GM23248 (cell line): Measurements from ENCODE around the gene LDLRAD4. TPM values are rescaled to one million over a fixed set of nuclear protein-coding genes. Genes with fewer than 3 reads are reported as not detected.

ENCODE experiments used
- DNase-seq: peaks from one replicate; pipeline ENCODE4 v3.0.0-alpha.2; 2015
- H2AFZ ChIP-seq: fragments of 200-600 bp; sonication (generic); 2 replicates; pipeline ENCODE4 v1.6.1; 2016; ENCODE audit warnings: antibody characterized with exemption
- H3F3A ChIP-seq: fragments of 200-600 bp; sonication (generic); 2 replicates; pipeline ENCODE4 v1.6.1; 2016; ENCODE audit warnings: mild to moderate bottlenecking, antibody characterized with exemption, mixed run types; ENCODE audit not compliant: insufficient read depth
- H3K27ac ChIP-seq: fragments of 200-600 bp; sonication (generic); 2 replicates; pipeline ENCODE4 v1.5.1; 2016; ENCODE audit warnings: mild to moderate bottlenecking
- H3K27me3 ChIP-seq: fragments of 200-600 bp; sonication (generic); replicated peaks from 2 replicates; pipeline ENCODE4 v1.6.1; 2016; ENCODE audit warnings: mild to moderate bottlenecking; ENCODE audit not compliant: insufficient read depth
- H3K36me3 ChIP-seq: fragments of 200-600 bp; sonication (generic); 2 replicates; pipeline ENCODE4 v1.6.1; 2016; ENCODE audit warnings: low read depth, mild to moderate bottlenecking
- H3K4me1 ChIP-seq: fragments of 200-600 bp; sonication (generic); 2 replicates; pipeline ENCODE4 v1.6.1; 2016; ENCODE audit warnings: mild to moderate bottlenecking; ENCODE audit not compliant: insufficient read depth
- H3K4me2 ChIP-seq: fragments of 200-600 bp; sonication (generic); one replicate; pipeline ENCODE4 v1.6.1; 2016; ENCODE audit warnings: mild to moderate bottlenecking; ENCODE audit not compliant: unreplicated experiment
- H3K4me3 ChIP-seq: fragments of 200-600 bp; sonication (generic); 2 replicates; pipeline ENCODE4 v1.5.1; 2016; ENCODE audit warnings: mild to moderate bottlenecking
- H3K79me2 ChIP-seq: fragments of 200-600 bp; sonication (generic); 2 replicates; pipeline ENCODE4 v1.6.1; 2016; ENCODE audit warnings: mild to moderate bottlenecking; ENCODE audit not compliant: insufficient read depth
- H3K9ac ChIP-seq: fragments of 200-600 bp; sonication (generic); 2 replicates; pipeline ENCODE4 v1.6.1; 2016; ENCODE audit warnings: mild to moderate bottlenecking
- H3K9me2 ChIP-seq: fragments of 200-600 bp; sonication (generic); 2 replicates; pipeline ENCODE4 v1.6.1; 2016; ENCODE audit warnings: mixed run types, mild to moderate bottlenecking, moderate library complexity; ENCODE audit not compliant: insufficient read depth
- H3K9me3 ChIP-seq: fragments of 200-600 bp; sonication (generic); one replicate; pipeline ENCODE4 v1.6.1; 2017; ENCODE audit warnings: low read depth
- H4K20me1 ChIP-seq: fragments of 200-600 bp; sonication (generic); 2 replicates; pipeline ENCODE4 v1.6.0; 2016; ENCODE audit not compliant: insufficient read depth
- EZH2 ChIP-seq: fragments of 200-600 bp; sonication (generic); IDR thresholded peaks from 2 replicates; pipeline ENCODE4 v1.6.1; 2018; ENCODE audit warnings: antibody characterized with exemption, mild to moderate bottlenecking; ENCODE audit not compliant: insufficient read depth, poor library complexity, severe bottlenecking
- EZH2phosphoT487 ChIP-seq: fragments of 200-600 bp; sonication (generic); IDR thresholded peaks from 2 replicates; pipeline ENCODE4 v1.6.1; 2018; ENCODE audit warnings: antibody characterized with exemption, moderate library complexity, mild to moderate bottlenecking, low read depth; ENCODE audit not compliant: insufficient read depth
- WGBS, 2 experiments: methylation state at CpG; one replicate each; pipeline ENCODE4 v1.1.6; 2015 to 2017; ENCODE audit warnings: low lambda C conversion rate in 2 of 2, low coverage in 1 of 2; ENCODE audit errors: missing lambda C conversion rate in 2 of 2; 5-methylcytosine and 5-hydroxymethylcytosine counted together
- in situ Hi-C: fragments of 300-500 bp; cut with MboI; formaldehyde crosslinking; loops from 2 replicates; pipeline ENCODE4 v1.15.0; 2020
- polyA plus RNA-seq: library from polyadenylated mRNA; unstranded; fragments of >200 nt; fragmentation: Nextera tagmentation; extraction: Ambion mirVana; gene quantifications from 2 replicates; pipeline ENCODE4 v1.2.1, GENCODE V29; 2016
- total RNA-seq: library from RNA; depleted of rRNA; stranded (reverse); fragments of >200 nt; shearing (Covaris generic); gene quantifications from 2 replicates; pipeline ENCODE4 v1.2.3, GENCODE V29; 2014

The LDLRAD4 gene
- total and polyA plus RNA-seq, 2 experiments from 2014 or later: not detected

- DNase-seq: no peak
- Histone ChIP-seq H3K79me2 (no peaks in the 10 kb centered on the region), H2AFZ (no peak overlapping the region), H3K27me3 (no peaks in the 10 kb centered on the region), H3K27ac (no peak overlapping the region), H3K36me3 (no peaks in the 10 kb centered on the region), H3K9ac (no peak overlapping the region), H4K20me1 (no peaks in the 10 kb centered on the region), H3K9me2 (no peaks in the 10 kb centered on the region), H3K4me1 (no peaks in the 10 kb centered on the region), H3F3A (no peaks in the 10 kb centered on the region), H3K4me2 (no peak overlapping the region), H3K4me3 (no peak overlapping the region), H3K9me3 (no peaks in the 10 kb centered on the region)
- in situ Hi-C loops: no loop called here
- no peak for TF ChIP-seq EZH2
- no peak for TF ChIP-seq EZH2phosphoT487
- 81 to 83% methylated on average over 27 to 31 of the region's 31 CpGs for WGBS, 2 experiments
These were observed 185.4 kb downstream of the LDLRAD4 start for GRCh38 chr18:13403786-13404549.

- TF ChIP-seq EZH2phosphoT487: no peak
- TF ChIP-seq EZH2: no peak
- Histone ChIP-seq H3K36me3 (no peaks in the 10 kb centered on the region), H3K27me3 (no peaks in the 10 kb centered on the region), H3K4me2 (no peak overlapping the region), H3K4me1 (no peaks in the 10 kb centered on the region), H3K79me2 (no peaks in the 10 kb centered on the region), H3K27ac (no peak overlapping the region), H3F3A (no peaks in the 10 kb centered on the region), H4K20me1 (no peaks in the 10 kb centered on the region), H3K9ac (no peak overlapping the region), H3K4me3 (no peak overlapping the region), H3K9me2 (no peaks in the 10 kb centered on the region), H3K9me3 (no peaks in the 10 kb centered on the region), H2AFZ (no peak overlapping the region)
- in situ Hi-C loops: no loop called here
- 74 to 76% methylated on average over 17 of the region's 17 CpGs for WGBS, 2 experiments
- DNase-seq: no peak
These were observed 186.9 kb downstream of the LDLRAD4 start for GRCh38 chr18:13405305-13406038.

GRCh38 chr18:13406049-13406615 lies 187.6 kb downstream of the LDLRAD4 start:
- Histone ChIP-seq H3K4me1 (no peaks in the 10 kb centered on the region), H3K4me3 (no peak overlapping the region), H3K9me3 (no peaks in the 10 kb centered on the region), H3K27ac (no peak overlapping the region), H3F3A (no peaks in the 10 kb centered on the region), H3K4me2 (no peak overlapping the region), H3K79me2 (no peaks in the 10 kb centered on the region), H3K9ac (no peak overlapping the region), H3K27me3 (no peaks in the 10 kb centered on the region), H3K9me2 (no peaks in the 10 kb centered on the region), H3K36me3 (no peaks in the 10 kb centered on the region), H4K20me1 (no peaks in the 10 kb centered on the region), H2AFZ (no peak overlapping the region)
- 62 to 67% methylated on average over 9 of the region's 9 CpGs for WGBS, 2 experiments
- in situ Hi-C loops: no loop called here
- no peak for DNase-seq
- TF ChIP-seq EZH2 (no peak), EZH2phosphoT487 (no peak)

GRCh38 chr18:13406736-13407135 lies 188.2 kb downstream of the LDLRAD4 start:
- H3K27me3 ChIP-seq: no peaks in the 10 kb centered on the region
- WGBS, 2 experiments: 76 to 78% methylated on average over 11 of the region's 11 CpGs
- H3K4me3 ChIP-seq: no peak overlapping the region
- H3K9me2 ChIP-seq: no peaks in the 10 kb centered on the region
- H3K9ac ChIP-seq: no peak overlapping the region
- TF ChIP-seq EZH2: no peak
- no peak for TF ChIP-seq EZH2phosphoT487
- H4K20me1 ChIP-seq: no peaks in the 10 kb centered on the region
- no peak overlapping the region for H3K4me2 ChIP-seq
- no peaks in the 10 kb centered on the region for H3K79me2 ChIP-seq
- H3K27ac ChIP-seq: no peak overlapping the region
- in situ Hi-C loops: no loop called here
- DNase-seq: no peak
- H2AFZ ChIP-seq: no peak overlapping the region
- no peaks in the 10 kb centered on the region for H3K36me3 ChIP-seq
- no peaks in the 10 kb centered on the region for H3F3A ChIP-seq
- H3K9me3 ChIP-seq: no peaks in the 10 kb centered on the region
- H3K4me1 ChIP-seq: no peaks in the 10 kb centered on the region
